ENCODE results near the gene OGT. TPM values are rescaled to one million over a fixed set of nuclear protein-coding genes. Genes with fewer than 3 reads are reported as not detected.

Gene OGT
- total RNA-seq, 1 donor from 2014 or later, result 49.6 TPM

- DNase-seq (ENCODE audit: low read depth), result no peak
- TF ChIP-seq CTCF (conservative IDR thresholded peaks at IDR 0.05; ENCODE audit: low read depth, low read length), result no peak
- H3K4me3 ChIP-seq (ENCODE audit: low read depth, low read length), result no peak overlapping the region
These were observed 88.7 kb downstream of the OGT start for GRCh38 chrX:71621603-71622002.

GRCh38 chrX:71622032-71622575 is 89.2 kb downstream of the OGT start:
- DNase-seq (ENCODE audit: low read depth), result no peak
- no peak for TF ChIP-seq CTCF (conservative IDR thresholded peaks at IDR 0.05; ENCODE audit: low read depth, low read length)
- H3K4me3 ChIP-seq (ENCODE audit: low read depth, low read length), result no peak overlapping the region

- H3K4me3 ChIP-seq (ENCODE audit: low read depth, low read length), result no peak overlapping the region
- no peak for TF ChIP-seq CTCF (conservative IDR thresholded peaks at IDR 0.05; ENCODE audit: low read depth, low read length)
- no peak for DNase-seq (ENCODE audit: low read depth)
These were observed 89.9 kb downstream of the OGT start for GRCh38 chrX:71622576-71623450.

GRCh38 chrX:71623714-71624113 is 90.8 kb downstream of the OGT start:
- DNase-seq (ENCODE audit: low read depth), result no peak
- no peak for TF ChIP-seq CTCF (conservative IDR thresholded peaks at IDR 0.05; ENCODE audit: low read depth, low read length)
- H3K4me3 ChIP-seq (ENCODE audit: low read depth, low read length), result no peak overlapping the region

GRCh38 chrX:71625471-71625870 is 92.6 kb downstream of the OGT start:
- no peak for TF ChIP-seq CTCF (conservative IDR thresholded peaks at IDR 0.05; ENCODE audit: low read depth, low read length)

More at GRCh38 chrX:71625471-71625870, 92.6 kb downstream of the OGT start:
- no peak overlapping the region for H3K4me3 ChIP-seq (ENCODE audit: low read depth, low read length)
- DNase-seq (ENCODE audit: low read depth), result no peak

Other genes starting within 250 kb of the OGT start
- gene NONO, start 249.5 kb upstream of the OGT start, total RNA-seq, result 424 and 435 TPM in 2 replicates
- gene ITGB1BP2, start 231.4 kb upstream of the OGT start, total RNA-seq, result 0.29 and 0.52 TPM in 2 replicates
- gene TAF1, start 166.7 kb upstream of the OGT start, total RNA-seq, result 11.1 and 16.7 TPM in 2 replicates
- gene GCNA, start 45.3 kb downstream of the OGT start, total RNA-seq, result 0.14 and 0.52 TPM in 2 replicates
- not detected in 2 replicates for gene CXCR3, start 85.4 kb downstream of the OGT start, total RNA-seq
- gene CXorf49, start 185.2 kb downstream of the OGT start, total RNA-seq, result 15.4 and 70.9 TPM in 2 replicates
- not detected in 2 replicates for gene CXorf49B, start 230.2 kb downstream of the OGT start, total RNA-seq

Data from epithelial cell of proximal tubule (primary cell).